Adrenal gland (tissue), 12 donors: Measurements from ENCODE around the gene EFS. TPM values are rescaled to one million over a fixed set of nuclear protein-coding genes. Genes with fewer than 3 reads are reported as not detected.

Source experiments
- DNase-seq, 7 donors: peaks; one replicate each; pipeline ENCODE4 v3.0.0-alpha.2; 2019 to 2020
- H3K27ac ChIP-seq, 5 donors: fragments of 200-600 bp; sonication (generic) in 4 of 5; 1 replicate in 3 of 5; 2 replicates in 2 of 5; pipeline versions ENCODE4 v1.5.1 to v1.8.0; 2016 to 2020; ENCODE audit warnings: mild to moderate bottlenecking in 1 of 5
- H3K27me3 ChIP-seq: fragments of 200-600 bp; 2 replicates; pipeline ENCODE4 v1.8.0; 2021
- H3K36me3 ChIP-seq, 2 donors: fragments of 200-600 bp; replicated peaks in 1 of 2; 1 replicate in 1 of 2; 2 replicates in 1 of 2; pipeline versions ENCODE4 v1.5.1 to v1.8.0; 2018 to 2022
- H3K4me1 ChIP-seq, 2 donors: fragments of 200-600 bp; replicated peaks in 1 of 2; 1 replicate in 1 of 2; 2 replicates in 1 of 2; pipeline versions ENCODE4 v1.5.1 to v1.8.0; 2018 to 2021
- H3K4me3 ChIP-seq, 4 donors: fragments of 200-600 bp; sonication (generic) in 3 of 4; one replicate each; pipeline ENCODE4 v1.5.1; 2016 to 2018
- H3K9me3 ChIP-seq, 3 donors: fragments of 200-600 bp; sonication (generic) in 1 of 3; replicated peaks in 1 of 3; 1 replicate in 2 of 3; 2 replicates in 1 of 3; pipeline versions ENCODE4 v1.5.1 to v1.8.0; 2016 to 2021
- CTCF ChIP-seq, 6 experiments: fragments of 450-650 bp in 4 of 6; fragments of 200-600 bp in 2 of 6; sonication (generic) in 1 of 6; IDR thresholded peaks; 1 replicate in 5 of 6; 2 replicates in 1 of 6; pipeline versions ENCODE4 v1.5.1 to v1.8.0; 2016 to 2021; ENCODE audit warnings: antibody characterized with exemption in 6 of 6, mild to moderate bottlenecking in 2 of 6, moderate library complexity in 1 of 6
- POLR2A ChIP-seq, 2 donors: fragments of 450-650 bp; IDR thresholded peaks; one replicate each; pipeline ENCODE4 v1.6.1; 2017; ENCODE audit warnings: antibody characterized with exemption in 2 of 2, mild to moderate bottlenecking in 2 of 2, moderate library complexity in 1 of 2
- WGBS, 4 donors: extraction: QIAGEN DNeasy Blood & Tissue Kit in 2 of 4; methylation state at CpG; one replicate each; pipeline versions ENCODE4 v1.1.5 to v1.1.7; 2013 to 2017; 5-methylcytosine and 5-hydroxymethylcytosine counted together
- intact Hi-C, 2 donors: fragments of 100-400 bp; cut with DNase I; formaldehyde crosslinking; loops; one replicate each; pipeline versions ENCODE4 v1.14.1 to v1.15.0; 2022 to 2023
- polyA plus RNA-seq, 3 donors: library from polyadenylated mRNA; stranded (reverse); fragments of 200-250 nt in 2 of 3; fragments of 350-450 nt in 1 of 3; fragmentation: Illumina TruSeq in 1 of 3; extraction: RNeasy Lipid Tissue Mini Kit (QIAGEN cat#74804) in 1 of 3; gene quantifications; one replicate each; pipeline ENCODE4 v1.2.3, GENCODE V29; 2013 to 2014
- total RNA-seq, 9 donors: library from RNA; depleted of rRNA in 4 of 9; stranded (reverse); fragments of >200 nt in 4 of 9; fragments of 120-200 nt in 1 of 9; fragmentation: NEBNext Ultra II Directional in 1 of 9; extraction: Animal tissue kit (Norgen Biotek cat#: 25700) in 1 of 9; gene quantifications; one replicate each; pipeline versions ENCODE4 v1.1.0 to v1.2.4, GENCODE V29; 2013 to 2023
- donor health status: healthy with polysubstance abuse.
- donor health status: Bipolar disorder and iron deficiency.
- donor health status: DM: yes; HTN: yes; CAD: no.
- donor health status: DM: no; HTN: no; CAD: no.
- donor health status: DM: no; HTN: no; CAD: no.
- donor health status: DM: yes; HTN: yes; CAD: no.

Gene EFS
- total and polyA plus RNA-seq, 12 donors, result 2.1 to 49.4 (median 4.1) TPM

DNA sequence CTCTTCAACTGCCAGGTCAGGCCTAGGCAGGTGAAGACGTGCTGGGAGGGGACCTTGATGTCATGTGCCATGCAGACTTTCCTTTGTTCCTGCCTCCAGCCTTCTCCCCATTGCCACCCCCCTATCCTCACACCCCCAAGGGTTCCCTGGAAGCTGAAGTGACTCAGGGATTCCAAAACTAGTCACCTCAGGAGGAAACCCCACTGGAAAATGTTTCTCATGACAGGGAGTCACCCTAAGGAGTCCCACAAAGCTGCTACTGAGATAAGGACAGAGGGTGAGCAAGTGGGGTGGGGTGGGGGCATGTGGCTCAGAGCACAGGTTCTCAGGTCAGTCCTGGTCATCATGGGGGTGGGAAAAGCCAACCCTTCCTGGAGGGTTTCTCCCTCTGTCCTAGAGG, 5.2 kb upstream of the EFS start:
- Histone ChIP-seq H3K36me3 (no peaks in the 10 kb centered on the region), H3K27ac (no peak overlapping the region), H3K4me3 (no peak overlapping the region), H3K27me3 (peaks cover 9% of the 10 kb centered on the region), H3K4me1 (peaks cover 0 to 4% of the 10 kb centered on the region in 2 donors), H3K9me3 (no peaks in the 10 kb centered on the region)
- TF ChIP-seq CTCF (IDR thresholded peaks at IDR 0.05) (no peak), POLR2A (IDR thresholded peaks at IDR 0.05) (no peak)
- DNase-seq, result no peak
- intact Hi-C loops, result no loop called here
- WGBS, 4 donors, result 50 to 88% (median 69%) methylated on average over 1 of the region's 1 CpG

DNA sequence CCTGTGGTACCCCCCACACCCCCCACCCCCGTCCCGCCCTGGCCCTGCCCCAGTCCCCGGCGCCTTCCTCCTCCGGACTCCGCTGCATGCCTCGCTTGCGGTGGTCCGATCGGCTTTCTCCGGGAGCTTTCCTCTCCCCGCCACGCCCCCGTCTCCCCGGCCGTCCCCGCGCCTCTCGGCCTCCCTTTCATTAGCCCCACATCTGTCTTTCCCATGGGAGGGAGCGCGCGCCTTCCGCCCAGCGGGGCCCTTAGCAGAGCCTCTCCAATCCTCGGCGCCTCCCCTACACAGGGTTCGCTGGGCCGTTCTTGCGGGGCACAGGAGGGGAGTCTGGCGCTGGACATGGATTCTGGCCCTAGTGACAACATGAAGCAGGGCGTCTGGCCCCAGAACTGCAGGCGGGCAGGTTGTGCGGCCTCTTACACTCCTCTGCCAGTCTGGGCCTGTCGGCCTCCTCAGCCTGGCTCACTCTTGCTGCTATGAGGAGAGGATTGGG, 1.5 kb upstream of the EFS start:
- Histone ChIP-seq H3K9me3 (no peaks in the 10 kb centered on the region), H3K36me3 (no peaks in the 10 kb centered on the region), H3K4me3 (peak overlapping the region in 1 of 4 donors; percentile 49), H3K27ac (peak overlapping the region in 2 of 5 donors; percentile 83 to 85), H3K4me1 (peaks cover 0 to 4% of the 10 kb centered on the region in 2 donors), H3K27me3 (peaks cover 12% of the 10 kb centered on the region)
- WGBS, 4 donors, result 49 to 70% (median 52%) methylated on average over 16 to 34 of the region's 34 CpGs
- peak; percentile 18 to 80 (median 37) for DNase-seq
- intact Hi-C loops, result no loop called here
- TF ChIP-seq POLR2A (IDR thresholded peaks at IDR 0.05), result no peak
- no peak for TF ChIP-seq CTCF (IDR thresholded peaks at IDR 0.05)

- Histone ChIP-seq H3K4me1 (peaks cover 0 to 4% of the 10 kb centered on the region in 2 donors), H3K27ac (peak overlapping the region in 3 of 5 donors; percentile 59 to 85 (median 83)), H3K9me3 (no peaks in the 10 kb centered on the region), H3K4me3 (peak overlapping the region in 1 of 4 donors; percentile 49), H3K27me3 (peaks cover 12% of the 10 kb centered on the region), H3K36me3 (no peaks in the 10 kb centered on the region)
- peak in 1 of 2 donors; percentile 33 for TF ChIP-seq POLR2A (IDR thresholded peaks at IDR 0.05)
- TF ChIP-seq CTCF (IDR thresholded peaks at IDR 0.05), result no peak
- WGBS, 4 donors, result 5 to 10% (median 9%) methylated on average over 21 to 48 of the region's 51 CpGs
- intact Hi-C loops, result no loop called here
- DNase-seq, result no peak
Measured at GRCh38 chr14:23365732-23366425, 907 bp upstream of the EFS start.

DNA sequence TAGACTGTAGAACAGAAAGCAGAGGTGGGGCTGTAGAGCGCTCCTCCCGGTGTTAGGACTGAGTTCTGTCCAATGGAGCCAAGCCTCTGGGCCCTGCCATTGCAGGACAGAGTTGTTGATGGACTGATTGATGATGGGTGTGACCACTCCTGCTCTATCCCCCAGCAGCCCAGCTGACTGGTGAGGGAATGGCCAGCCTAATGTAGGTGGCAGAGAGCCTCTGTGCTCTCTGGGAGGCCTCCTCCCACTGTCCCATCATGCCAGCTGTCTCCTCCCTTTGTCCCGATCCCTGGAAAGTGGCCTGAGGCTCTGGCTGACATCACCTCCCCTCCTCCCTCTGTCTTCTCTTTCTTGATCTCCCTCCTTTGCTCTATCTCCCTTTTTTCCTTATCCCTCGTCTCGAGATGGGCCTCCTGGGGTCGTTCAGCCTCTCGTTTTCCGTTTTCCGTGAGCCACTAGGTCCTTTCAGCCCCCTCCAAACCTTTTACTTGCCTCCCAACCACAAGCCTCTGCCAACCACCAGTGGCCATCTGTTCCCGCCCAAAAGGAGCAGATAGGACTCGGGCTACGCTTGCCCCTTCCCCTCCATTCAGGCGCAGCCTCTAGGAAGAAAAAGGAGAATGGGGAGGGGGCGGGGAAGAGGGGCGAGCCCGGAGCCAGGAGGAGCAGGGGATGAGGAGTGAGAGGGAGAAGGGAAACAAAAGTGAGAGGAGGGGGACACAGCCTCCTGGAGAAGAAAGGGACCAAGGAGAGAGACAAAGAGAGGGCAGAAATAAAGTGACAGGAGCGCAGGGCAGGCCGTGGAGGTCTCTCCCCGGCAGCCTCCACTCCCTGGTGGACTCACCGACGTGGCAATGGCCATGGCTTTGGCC, 572 bp downstream of the EFS start:
- Histone ChIP-seq H3K27ac (peak overlapping the region in 3 of 5 donors; percentile 59 to 85 (median 83)), H3K4me3 (peak overlapping the region in 1 of 4 donors; percentile 49), H3K4me1 (peaks cover 0 to 4% of the 10 kb centered on the region in 2 donors), H3K36me3 (no peaks in the 10 kb centered on the region), H3K27me3 (peaks cover 12% of the 10 kb centered on the region), H3K9me3 (no peaks in the 10 kb centered on the region)
- DNase-seq, result peak in 2 of 7 donors; percentile 28 to 88
- intact Hi-C loops, result no loop called here
- 29 to 35% (median 33%) methylated on average over 21 of the region's 21 CpGs for WGBS, 4 donors
- no peak for TF ChIP-seq CTCF (IDR thresholded peaks at IDR 0.05)
- TF ChIP-seq POLR2A (IDR thresholded peaks at IDR 0.05), result peak; percentile 7 to 36
